ENCODE data around the gene PRKAG2. TPM values are rescaled to one million over a fixed set of nuclear protein-coding genes. Genes with fewer than 3 reads are reported as not detected.

PRKAG2 gene
- total RNA-seq, 3 donors from 2014 or later, result 42.4 to 48.5 (median 46.6) TPM

DNA sequence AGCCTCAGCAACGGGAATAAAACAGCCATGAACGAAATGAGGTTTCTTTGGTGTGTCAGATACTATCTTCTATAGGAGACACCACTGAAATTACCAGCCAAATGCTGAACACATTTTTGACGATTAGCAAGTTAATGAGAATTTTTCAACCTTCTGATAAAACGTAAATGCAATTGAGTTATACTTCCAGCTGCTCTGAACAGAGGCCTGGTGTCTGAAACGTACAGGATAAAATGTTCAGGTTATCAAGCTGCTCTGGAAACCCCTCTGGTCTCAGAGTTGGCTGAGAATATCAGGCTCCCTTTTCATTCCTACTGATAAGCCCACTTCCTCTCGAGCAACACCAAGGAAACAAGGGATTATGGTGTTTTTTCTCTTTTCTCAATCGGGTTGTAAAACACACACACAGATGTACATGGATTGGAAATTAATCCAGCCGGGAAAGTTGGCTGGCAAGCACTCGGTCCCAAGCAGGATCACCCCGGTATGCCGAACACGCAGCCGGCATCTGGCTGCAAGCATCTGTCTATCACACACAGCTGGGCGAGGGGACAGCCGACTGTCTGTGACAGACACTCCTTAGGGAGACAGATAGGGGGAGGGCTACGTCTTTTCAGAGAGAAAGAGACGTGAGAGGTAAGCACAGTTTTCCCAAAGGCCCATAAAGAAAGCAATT is 171.8 kb downstream of the PRKAG2 start:
- ATAC-seq (no peak), DNase-seq (peak in 1 of 3 donors; percentile 29)
- Histone ChIP-seq H3K36me3 (ENCODE audit: low read depth) (no peaks in the 10 kb centered on the region), H3K9me3 (no peaks in the 10 kb centered on the region), H3K4me1 (ENCODE audit: low read depth) (no peaks in the 10 kb centered on the region), H3K4me3 (no peak overlapping the region)
- TF ChIP-seq, protein P1, sequence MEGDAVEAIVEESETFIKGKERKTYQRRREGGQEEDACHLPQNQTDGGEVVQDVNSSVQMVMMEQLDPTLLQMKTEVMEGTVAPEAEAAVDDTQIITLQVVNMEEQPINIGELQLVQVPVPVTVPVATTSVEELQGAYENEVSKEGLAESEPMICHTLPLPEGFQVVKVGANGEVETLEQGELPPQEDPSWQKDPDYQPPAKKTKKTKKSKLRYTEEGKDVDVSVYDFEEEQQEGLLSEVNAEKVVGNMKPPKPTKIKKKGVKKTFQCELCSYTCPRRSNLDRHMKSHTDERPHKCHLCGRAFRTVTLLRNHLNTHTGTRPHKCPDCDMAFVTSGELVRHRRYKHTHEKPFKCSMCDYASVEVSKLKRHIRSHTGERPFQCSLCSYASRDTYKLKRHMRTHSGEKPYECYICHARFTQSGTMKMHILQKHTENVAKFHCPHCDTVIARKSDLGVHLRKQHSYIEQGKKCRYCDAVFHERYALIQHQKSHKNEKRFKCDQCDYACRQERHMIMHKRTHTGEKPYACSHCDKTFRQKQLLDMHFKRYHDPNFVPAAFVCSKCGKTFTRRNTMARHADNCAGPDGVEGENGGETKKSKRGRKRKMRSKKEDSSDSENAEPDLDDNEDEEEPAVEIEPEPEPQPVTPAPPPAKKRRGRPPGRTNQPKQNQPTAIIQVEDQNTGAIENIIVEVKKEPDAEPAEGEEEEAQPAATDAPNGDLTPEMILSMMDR (IDR thresholded peaks at IDR 0.05), result no peak
- intact Hi-C loops (cut with DNase I, micrococcal nuclease), result no loop called here

DNA sequence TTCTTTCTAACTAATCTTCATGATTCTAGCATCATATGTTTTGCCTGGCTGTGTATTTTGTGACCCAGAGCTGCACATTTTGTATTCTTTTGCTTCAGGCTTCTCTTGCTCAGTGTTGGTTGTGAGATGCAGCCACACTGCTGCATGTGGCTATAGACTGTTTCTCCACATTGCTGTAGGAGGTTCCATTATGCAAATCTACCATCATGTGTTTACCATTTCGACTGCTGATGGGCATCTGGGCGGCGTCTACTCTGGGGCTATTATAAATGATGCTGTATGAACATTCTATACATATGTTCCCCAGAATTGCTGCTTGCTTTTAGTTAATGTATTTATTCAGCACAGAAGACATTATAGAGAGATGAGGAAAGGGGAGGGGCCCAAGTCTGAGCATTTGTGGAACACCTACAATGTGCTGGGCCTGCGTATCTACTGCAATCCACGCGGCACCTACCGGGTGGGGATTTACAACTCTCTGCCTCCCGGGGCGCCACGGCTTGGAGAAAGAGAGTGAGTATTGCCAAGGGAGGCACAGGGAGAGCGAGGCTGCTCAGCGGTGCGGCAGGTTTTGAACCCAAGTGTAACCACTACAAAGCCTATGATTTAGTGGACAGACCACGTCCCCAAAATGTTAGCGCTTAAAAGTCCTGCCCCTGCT is 172.5 kb downstream of the PRKAG2 start:
- DNase-seq (peak in 1 of 3 donors; percentile 43), ATAC-seq (no peak)
- no peaks in the 10 kb centered on the region for H3K4me1 ChIP-seq (ENCODE audit: low read depth)
- no peak overlapping the region for H3K4me3 ChIP-seq
- intact Hi-C loops (cut with DNase I, micrococcal nuclease), result no loop called here
- TF ChIP-seq, protein P1 (IDR thresholded peaks at IDR 0.05), result no peak
- H3K36me3 ChIP-seq (ENCODE audit: low read depth), result no peaks in the 10 kb centered on the region
- H3K9me3 ChIP-seq, result no peaks in the 10 kb centered on the region

DNA sequence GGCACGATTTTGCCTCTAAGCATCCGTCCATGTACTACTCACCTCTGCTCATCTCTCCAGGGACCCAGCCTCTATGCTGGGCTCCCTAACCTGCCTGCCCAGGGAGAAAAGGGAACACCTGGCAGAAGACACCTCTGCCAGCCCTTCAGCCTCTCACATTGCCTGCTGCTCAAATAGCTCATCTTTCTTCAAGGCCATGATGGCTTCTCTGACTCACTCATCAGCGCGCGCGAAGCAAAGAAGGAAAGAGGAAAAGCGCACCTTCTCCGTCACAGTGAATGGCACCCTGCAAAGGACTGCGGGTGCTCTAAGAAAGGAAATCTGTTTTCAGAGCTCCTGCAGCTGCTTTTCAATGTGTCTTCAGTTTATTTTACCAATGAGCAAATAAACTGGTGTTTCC is 174.0 kb downstream of the PRKAG2 start:
- H3K4me1 ChIP-seq (ENCODE audit: low read depth), result no peaks in the 10 kb centered on the region
- no peak for DNase-seq
- intact Hi-C loops (cut with DNase I, micrococcal nuclease), result no loop called here
- no peak overlapping the region for H3K4me3 ChIP-seq
- TF ChIP-seq, protein P1 (IDR thresholded peaks at IDR 0.05), result no peak
- H3K9me3 ChIP-seq, result no peaks in the 10 kb centered on the region
- H3K36me3 ChIP-seq (ENCODE audit: low read depth), result no peaks in the 10 kb centered on the region
- no peak for ATAC-seq

DNA sequence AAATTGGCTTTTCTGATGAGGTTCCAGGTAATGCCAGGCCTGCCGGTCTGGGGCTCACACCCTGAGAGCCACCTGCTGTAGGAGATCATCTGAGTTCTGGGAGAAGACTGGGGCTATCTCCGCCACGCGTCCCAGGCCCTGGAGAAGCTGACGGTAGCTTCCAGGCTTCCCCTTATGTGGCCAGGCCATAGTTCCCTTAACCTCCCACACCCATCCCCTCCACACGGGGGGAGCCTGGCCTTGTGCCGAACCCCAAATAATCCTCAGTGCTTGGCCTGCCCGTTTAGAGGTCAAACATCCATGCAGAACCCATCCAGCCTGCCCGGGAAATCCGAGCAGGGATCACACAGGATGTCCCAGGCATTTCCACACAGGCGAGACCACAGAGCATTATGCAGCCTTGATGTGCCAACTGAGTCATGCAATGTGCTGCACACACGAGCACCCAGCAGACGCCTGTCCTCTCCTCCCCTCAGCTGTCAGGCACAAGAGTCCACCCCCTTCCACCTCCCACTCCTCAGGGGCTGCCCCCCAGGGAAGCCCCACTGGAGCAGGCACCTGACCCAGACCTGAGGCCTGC is 176.2 kb downstream of the PRKAG2 start:
- Histone ChIP-seq H3K36me3 (ENCODE audit: low read depth) (no peaks in the 10 kb centered on the region), H3K4me3 (no peak overlapping the region), H3K4me1 (ENCODE audit: low read depth) (peaks cover 6% of the 10 kb centered on the region), H3K9me3 (no peaks in the 10 kb centered on the region)
- ATAC-seq (no peak), DNase-seq (peak in 1 of 3 donors; percentile 43)
- TF ChIP-seq, protein P1 (IDR thresholded peaks at IDR 0.05), result no peak
- intact Hi-C loops (cut with DNase I, micrococcal nuclease), result no loop called here

DNA sequence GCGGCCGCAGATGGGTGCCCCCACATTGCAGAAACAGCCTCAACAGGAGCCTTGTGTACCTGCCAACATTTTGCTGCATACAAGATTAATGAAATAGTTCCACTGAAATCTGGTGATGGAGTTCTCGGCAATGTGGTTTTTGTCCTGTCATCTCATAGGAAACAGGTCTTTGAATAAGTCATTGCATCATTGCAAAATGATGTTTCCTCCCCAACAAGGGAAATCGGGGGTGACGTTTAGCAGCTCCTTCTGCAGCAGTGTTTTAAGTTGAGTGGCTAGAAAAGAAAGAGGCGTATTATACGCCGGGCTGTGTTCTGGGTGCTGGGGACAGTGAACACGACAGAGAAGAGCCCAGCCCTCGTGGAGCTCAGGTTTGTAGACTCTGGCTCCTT is 177.0 kb downstream of the PRKAG2 start:
- intact Hi-C loops (cut with DNase I, micrococcal nuclease), result no loop called here
- ATAC-seq, result no peak
- H3K4me1 ChIP-seq (ENCODE audit: low read depth), result peaks cover 13% of the 10 kb centered on the region
- H3K9me3 ChIP-seq, result no peaks in the 10 kb centered on the region
- TF ChIP-seq, protein P1 (IDR thresholded peaks at IDR 0.05), result no peak
- no peak for DNase-seq
- no peak overlapping the region for H3K4me3 ChIP-seq
- no peaks in the 10 kb centered on the region for H3K36me3 ChIP-seq (ENCODE audit: low read depth)

All from mucosa of descending colon (tissue), 3 donors.